Subcutaneous adipose tissue (tissue), 4 donors: ENCODE results near the gene DEGS2. TPM values are rescaled to one million over a fixed set of nuclear protein-coding genes. Genes with fewer than 3 reads are reported as not detected.

Source experiments
- total RNA-seq, 4 donors: library from RNA; depleted of rRNA; stranded (reverse); fragments of >200 nt; gene quantifications; one replicate each; pipeline ENCODE4 v1.1.0, GENCODE V29; 2016
- TF ChIP-seq, protein P1 (sequence below): fragments of 450-650 bp; IDR thresholded peaks from one replicate; pipeline ENCODE4 v1.5.1; 2016; ENCODE audit warnings: low read depth, mild to moderate bottlenecking, control low read depth, antibody characterized with exemption, moderate library complexity

DEGS2 gene
- total RNA-seq, 4 donors from 2014 or later = 0.22 to 0.94 (median 0.34) TPM; not detected in 1

DNA sequence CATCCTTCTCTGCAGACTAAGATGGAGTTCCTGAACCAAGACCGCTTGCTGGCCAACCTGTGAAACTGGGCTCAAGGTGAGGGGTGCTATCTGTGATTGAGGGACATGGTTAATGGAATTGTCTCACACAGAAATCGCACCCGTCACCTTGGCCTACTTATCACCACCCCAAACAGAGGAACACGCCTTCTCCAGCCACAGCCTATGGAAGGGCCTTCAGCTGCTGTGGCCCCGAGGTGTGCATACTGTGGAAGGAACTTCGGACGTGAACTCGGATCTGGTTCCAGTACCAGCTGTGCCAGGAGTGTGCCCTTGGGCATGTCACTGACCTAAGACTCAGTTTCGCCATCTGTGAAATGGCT, 49.9 kb downstream of the DEGS2 start:
- TF ChIP-seq, protein P1, sequence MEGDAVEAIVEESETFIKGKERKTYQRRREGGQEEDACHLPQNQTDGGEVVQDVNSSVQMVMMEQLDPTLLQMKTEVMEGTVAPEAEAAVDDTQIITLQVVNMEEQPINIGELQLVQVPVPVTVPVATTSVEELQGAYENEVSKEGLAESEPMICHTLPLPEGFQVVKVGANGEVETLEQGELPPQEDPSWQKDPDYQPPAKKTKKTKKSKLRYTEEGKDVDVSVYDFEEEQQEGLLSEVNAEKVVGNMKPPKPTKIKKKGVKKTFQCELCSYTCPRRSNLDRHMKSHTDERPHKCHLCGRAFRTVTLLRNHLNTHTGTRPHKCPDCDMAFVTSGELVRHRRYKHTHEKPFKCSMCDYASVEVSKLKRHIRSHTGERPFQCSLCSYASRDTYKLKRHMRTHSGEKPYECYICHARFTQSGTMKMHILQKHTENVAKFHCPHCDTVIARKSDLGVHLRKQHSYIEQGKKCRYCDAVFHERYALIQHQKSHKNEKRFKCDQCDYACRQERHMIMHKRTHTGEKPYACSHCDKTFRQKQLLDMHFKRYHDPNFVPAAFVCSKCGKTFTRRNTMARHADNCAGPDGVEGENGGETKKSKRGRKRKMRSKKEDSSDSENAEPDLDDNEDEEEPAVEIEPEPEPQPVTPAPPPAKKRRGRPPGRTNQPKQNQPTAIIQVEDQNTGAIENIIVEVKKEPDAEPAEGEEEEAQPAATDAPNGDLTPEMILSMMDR = no peak

DNA sequence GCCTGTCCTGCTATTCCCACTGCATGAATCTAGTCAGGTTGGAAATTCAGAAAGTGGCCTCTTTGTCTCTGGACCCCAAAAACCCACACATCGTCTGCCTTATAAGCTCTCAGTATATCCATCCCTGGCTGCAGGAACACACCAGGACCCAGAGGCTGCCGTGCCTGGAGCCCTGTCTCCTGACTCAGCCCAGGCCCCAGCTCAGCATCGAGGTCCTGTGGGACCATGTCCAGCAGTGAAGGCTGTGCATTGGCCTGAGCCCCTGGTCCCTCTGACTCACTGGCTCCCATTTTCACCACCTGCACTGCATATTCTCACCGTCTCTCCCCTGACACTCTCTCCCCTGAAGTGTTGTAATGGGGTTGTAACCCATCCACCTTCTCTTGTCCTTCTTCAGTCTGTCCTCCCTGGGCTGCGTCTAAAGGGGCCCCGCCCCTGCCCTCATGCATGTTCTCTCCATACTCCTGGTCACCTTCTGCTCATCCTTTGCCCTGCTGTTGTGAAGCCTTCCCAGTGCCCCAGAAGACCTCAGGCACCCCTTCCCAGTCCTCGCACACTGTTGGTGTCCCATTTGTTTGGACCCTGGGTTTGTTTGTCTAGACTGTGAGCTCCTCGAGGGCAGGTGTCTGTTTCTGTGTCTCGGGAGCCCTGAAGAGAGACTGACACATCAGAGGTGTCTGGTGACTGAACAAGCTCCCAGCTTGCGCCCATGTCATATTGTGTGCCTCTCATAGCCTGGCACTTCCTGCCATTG, 50.4 kb downstream of the DEGS2 start:
- TF ChIP-seq, protein P1 = no peak

DNA sequence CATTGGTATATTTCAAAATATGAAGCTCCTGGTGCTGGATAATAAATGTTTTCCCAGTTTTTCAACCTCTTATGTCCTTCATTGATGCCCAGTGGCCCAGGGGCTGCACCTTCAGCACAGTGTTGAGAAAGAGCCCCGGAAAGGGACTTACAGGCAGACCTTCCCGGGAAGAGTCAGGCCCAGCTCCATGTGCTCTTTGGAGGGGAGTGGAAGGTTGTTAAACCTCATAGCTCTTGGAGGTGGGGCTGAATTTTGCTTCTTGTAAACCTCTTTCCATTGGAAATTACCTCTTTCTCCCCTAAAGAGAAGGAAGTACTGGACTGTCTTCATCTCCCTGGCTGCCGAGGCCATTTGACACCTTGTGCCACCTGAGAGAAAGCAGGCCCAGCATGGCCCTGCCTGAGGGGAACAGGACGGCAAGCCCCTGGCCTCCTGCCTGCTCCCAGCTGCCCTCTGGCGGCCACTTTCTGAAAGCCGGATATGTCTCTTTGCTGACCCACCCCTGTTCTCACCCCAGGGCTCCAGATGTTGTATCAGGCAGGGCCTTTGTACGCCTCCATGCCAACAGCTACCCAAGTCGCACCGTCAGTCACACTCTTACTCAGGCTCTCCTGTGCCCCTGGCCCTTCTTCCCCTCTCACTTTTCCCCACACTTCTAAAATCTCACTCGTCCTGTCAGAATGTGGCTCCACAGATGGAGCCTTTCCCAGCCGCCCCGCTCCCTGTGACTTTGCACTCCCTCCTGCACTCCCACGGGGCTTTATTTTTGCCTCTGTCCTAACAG, 51.2 kb downstream of the DEGS2 start:
- TF ChIP-seq, protein P1 = no peak

DNA sequence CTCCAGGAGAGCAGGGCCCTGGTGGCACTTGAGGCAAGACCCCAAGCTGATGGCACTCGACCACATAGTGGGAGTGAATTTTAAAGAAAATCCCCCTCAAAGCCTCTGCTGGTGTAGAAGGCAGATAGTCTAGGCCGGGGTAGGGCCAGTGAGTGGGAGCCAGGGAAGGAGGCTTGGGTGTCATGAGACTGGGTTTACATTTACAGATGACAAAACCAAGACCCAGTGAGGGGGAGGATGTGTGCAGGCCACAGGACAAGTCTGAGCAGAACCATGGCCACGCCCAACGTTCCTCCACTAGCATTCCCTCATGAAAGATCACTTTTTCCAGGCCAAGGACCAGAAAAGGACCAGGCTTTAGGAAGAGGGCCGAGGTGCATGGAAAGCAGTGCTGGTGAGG, 52.2 kb downstream of the DEGS2 start:
- TF ChIP-seq, protein P1 = no peak

DNA sequence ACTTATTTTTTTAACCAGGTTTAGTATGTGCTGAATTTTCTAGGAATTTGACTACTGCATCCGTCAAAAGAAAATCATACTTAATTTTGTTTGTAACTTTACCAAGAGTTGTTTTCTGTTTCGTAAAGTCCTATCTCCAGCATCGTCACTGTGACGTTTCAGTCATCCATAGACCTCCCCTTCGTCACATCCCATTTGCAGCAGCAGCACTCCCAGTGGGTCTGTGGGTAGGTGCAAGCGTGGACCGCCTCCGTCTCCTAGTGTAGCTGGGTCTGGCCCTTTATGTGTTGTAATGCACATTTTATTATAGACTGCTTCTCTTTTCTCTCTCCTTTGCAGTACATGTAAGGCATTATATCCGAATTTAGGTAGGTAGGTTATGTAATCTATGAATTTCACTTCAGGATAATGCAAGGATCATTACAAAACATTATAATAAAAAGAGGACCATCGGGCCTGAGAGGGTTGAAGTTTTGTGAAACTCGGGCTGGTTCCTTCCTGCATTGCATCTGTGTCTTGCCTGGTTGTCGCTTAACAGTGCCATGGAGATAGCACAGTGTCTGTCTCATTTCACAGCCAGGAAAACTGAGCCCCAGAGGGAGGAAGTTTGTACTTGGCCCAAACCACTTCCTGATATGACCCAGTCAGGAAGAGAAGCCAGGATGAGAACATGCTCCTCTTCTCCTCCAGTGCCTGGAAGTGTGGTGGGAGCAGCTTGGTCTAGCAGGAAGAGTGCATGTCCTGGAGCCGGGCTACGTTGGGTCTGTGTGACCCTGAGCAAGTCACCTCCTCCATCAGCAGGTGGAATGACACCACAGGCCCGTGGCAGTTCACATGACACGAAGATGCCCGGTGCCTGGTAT, 53.0 kb downstream of the DEGS2 start:
- TF ChIP-seq, protein P1 = no peak

DNA sequence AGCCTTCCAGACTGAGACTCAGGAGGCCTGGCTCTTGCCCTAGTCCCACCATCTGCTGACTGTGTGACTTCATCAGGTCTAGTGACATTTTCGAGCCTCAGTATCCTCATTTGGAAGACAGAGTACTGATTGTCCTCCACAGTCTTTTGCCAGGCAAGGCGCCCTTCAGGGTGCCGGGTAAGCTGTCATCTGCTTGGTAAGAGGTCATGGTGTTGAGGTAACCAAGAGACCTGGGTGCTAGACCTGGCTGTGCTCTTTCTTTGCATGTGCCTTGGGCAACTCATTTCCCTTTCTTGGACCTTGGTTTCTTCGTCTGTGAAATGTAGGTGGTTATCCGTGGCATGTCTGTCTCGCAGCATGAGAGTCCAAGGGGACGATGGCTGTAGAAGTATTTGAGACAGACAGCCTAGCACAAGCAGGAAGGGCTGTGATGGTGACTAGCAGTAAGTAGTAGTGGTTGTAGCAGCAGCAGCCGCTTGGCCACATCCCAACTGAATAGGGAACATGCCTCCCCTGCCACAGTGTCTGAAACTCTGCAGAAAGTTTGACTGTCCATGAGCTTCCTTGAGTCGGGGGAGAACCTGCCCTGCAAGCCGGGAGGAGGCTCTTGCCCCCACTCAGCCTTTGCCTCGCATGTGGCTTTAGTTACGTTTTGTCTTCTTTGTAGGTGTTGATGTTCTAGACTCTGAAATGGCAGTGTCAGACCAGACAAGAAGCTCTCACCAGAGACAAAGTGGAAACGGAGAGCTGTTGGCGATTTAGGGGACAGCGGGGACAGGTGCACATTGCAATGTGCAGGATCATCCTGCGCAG, 53.9 kb downstream of the DEGS2 start:
- TF ChIP-seq, protein P1 = no peak
